Right lobe of liver (tissue), 6 donors: ENCODE results near the gene PEMT. TPM values are rescaled to one million over a fixed set of nuclear protein-coding genes. Genes with fewer than 3 reads are reported as not detected.

Source experiments
- ATAC-seq, 4 donors: fragments of 200-7000 bp; cut with Tn5 transposase; one replicate each; pipeline ENCODE4 v1.9.1; 2020; ENCODE audit warnings: mild to moderate bottlenecking in 4 of 4, moderate library complexity in 4 of 4
- DNase-seq, 3 donors: peaks; one replicate each; pipeline ENCODE4 v3.0.0-alpha.2; 2020
- H3K27ac ChIP-seq, 3 donors: fragments of 200-600 bp; one replicate each; pipeline ENCODE4 v1.8.0; 2022
- H3K27me3 ChIP-seq, 2 donors: fragments of 200-600 bp; one replicate each; pipeline ENCODE4 v1.8.0; 2022
- H3K36me3 ChIP-seq, 4 donors: fragments of 200-600 bp; sonication (generic) in 1 of 4; one replicate each; pipeline versions ENCODE4 v1.5.1 to v1.8.0; 2017 to 2022; ENCODE audit warnings: control low read depth in 1 of 4
- H3K4me1 ChIP-seq, 4 donors: fragments of 200-600 bp; sonication (generic) in 1 of 4; one replicate each; pipeline versions ENCODE4 v1.5.1 to v1.8.0; 2017 to 2022; ENCODE audit warnings: control low read depth in 1 of 4
- H3K4me3 ChIP-seq, 3 donors: fragments of 200-600 bp; one replicate each; pipeline ENCODE4 v1.8.0; 2022
- H3K9me3 ChIP-seq, 4 donors: fragments of 200-600 bp; sonication (generic) in 1 of 4; one replicate each; pipeline versions ENCODE4 v1.5.1 to v1.8.0; 2017 to 2022; ENCODE audit warnings: control low read depth in 1 of 4
- CTCF ChIP-seq, 4 donors: fragments of 200-600 bp in 3 of 4; fragments of 450-650 bp in 1 of 4; IDR thresholded peaks; one replicate each; pipeline versions ENCODE4 v1.5.1 to v1.8.0; 2016 to 2022; ENCODE audit warnings: antibody characterized with exemption in 4 of 4, mild to moderate bottlenecking in 2 of 4
- POLR2A ChIP-seq: fragments of 450-650 bp; IDR thresholded peaks from one replicate; pipeline ENCODE4 v1.6.1; 2017; ENCODE audit warnings: antibody characterized with exemption, mild to moderate bottlenecking
- WGBS: methylation state at CpG from one replicate; pipeline ENCODE4 v1.1.6; 2018; ENCODE audit warnings: low coverage, low lambda C conversion rate; ENCODE audit not compliant: insufficient coverage; ENCODE audit errors: missing lambda C conversion rate; 5-methylcytosine and 5-hydroxymethylcytosine counted together
- intact Hi-C, 2 donors: fragments of 100-400 bp; cut with DNase I; formaldehyde crosslinking; loops; one replicate each; pipeline versions ENCODE4 v1.11.2 to v1.14.1; 2022
- total RNA-seq, 6 experiments: library from RNA; depleted of rRNA in 2 of 6; stranded (reverse); fragments of >200 nt in 2 of 6; fragmentation: NEBNext Ultra II Directional in 3 of 6; extraction: Animal tissue kit (Norgen Biotek cat#: 25700) in 3 of 6; gene quantifications; one replicate each; pipeline versions ENCODE4 v1.1.0 to v1.2.4, GENCODE V29; 2016 to 2023
- donor health status: DM: no; HTN: yes; CAD: no.
- donor health status: DM: no; HTN: no; CAD: no.
- donor health status: DM: no; HTN: no; CAD: no.
- donor health status: DM: no; HTN: yes; CAD: no.
- donor health status: DM: no; HTN: yes; CAD: no.

The PEMT gene
- total RNA-seq, 6 experiments from 2014 or later, result 92.4 to 184 (median 170) TPM

- Histone ChIP-seq H3K27ac (no peak overlapping the region), H3K36me3 (no peaks in the 10 kb centered on the region), H3K4me1 (no peaks in the 10 kb centered on the region), H3K4me3 (no peak overlapping the region), H3K27me3 (no peaks in the 10 kb centered on the region), H3K9me3 (no peaks in the 10 kb centered on the region)
- TF ChIP-seq POLR2A, result no peak
- no peak for TF ChIP-seq CTCF (IDR thresholded peaks at IDR 0.05)
- ATAC-seq (no peak), DNase-seq (no peak)
- intact Hi-C loops, result no loop called here
- 86% methylated on average over 12 of the region's 19 CpGs for WGBS
Observed at GRCh38 chr17:17626151-17626805, 34.8 kb upstream of the PEMT start.

- Histone ChIP-seq H3K27me3 (no peaks in the 10 kb centered on the region), H3K4me1 (no peaks in the 10 kb centered on the region), H3K36me3 (no peaks in the 10 kb centered on the region), H3K27ac (no peak overlapping the region), H3K9me3 (no peaks in the 10 kb centered on the region), H3K4me3 (no peak overlapping the region)
- TF ChIP-seq POLR2A (no peak), CTCF (IDR thresholded peaks at IDR 0.05) (no peak)
- DNase-seq, result no peak
- WGBS, result no CpG with 5 or more reads among the region's 9 CpGs
- ATAC-seq, result peak in 3 of 4 donors; percentile 13 to 41 (median 37)
- intact Hi-C loops, result no loop called here
Observed at GRCh38 chr17:17624741-17625140, 33.2 kb upstream of the PEMT start.

GRCh38 chr17:17623904-17624303 is 32.4 kb upstream of the PEMT start:
- intact Hi-C loops, result no loop called here
- no peak for DNase-seq
- no peaks in the 10 kb centered on the region for H3K36me3 ChIP-seq
- TF ChIP-seq CTCF (IDR thresholded peaks at IDR 0.05) (no peak), POLR2A (no peak)
- no peak for ATAC-seq
- no peaks in the 10 kb centered on the region for H3K27me3 ChIP-seq
- no peak overlapping the region for H3K27ac ChIP-seq
- H3K4me1 ChIP-seq, result no peaks in the 10 kb centered on the region
- no peaks in the 10 kb centered on the region for H3K9me3 ChIP-seq
- H3K4me3 ChIP-seq, result no peak overlapping the region
- WGBS, result 89% methylated on average over 8 of the region's 9 CpGs

- H3K9me3 ChIP-seq, result no peaks in the 10 kb centered on the region
- DNase-seq (no peak), ATAC-seq (peak in 1 of 4 donors; percentile 22)
- H3K27ac ChIP-seq, result no peak overlapping the region
- H3K4me3 ChIP-seq, result no peak overlapping the region
- intact Hi-C loops, result no loop called here
- no peaks in the 10 kb centered on the region for H3K27me3 ChIP-seq
- 69% methylated on average over 5 of the region's 6 CpGs for WGBS
- TF ChIP-seq POLR2A (no peak), CTCF (IDR thresholded peaks at IDR 0.05) (no peak)
- H3K4me1 ChIP-seq, result no peaks in the 10 kb centered on the region
- no peaks in the 10 kb centered on the region for H3K36me3 ChIP-seq
Observed at GRCh38 chr17:17621254-17621653, 29.7 kb upstream of the PEMT start.
